ENCODE results near the gene HPD. TPM values are rescaled to one million over a fixed set of nuclear protein-coding genes. Genes with fewer than 3 reads are reported as not detected.

HPD gene
- polyA plus RNA-seq, 3 donors = 0.91 to 4.5 (median 3.5) TPM

GRCh38 chr12:121816925-121817647, 41.6 kb downstream of the HPD start:
- 94 to 96% (median 94%) methylated on average over 34 to 47 of the region's 47 CpGs for WGBS, 3 donors
- H3K27ac ChIP-seq (ENCODE audit: low read depth, low read length) = no peak overlapping the region

- WGBS, 3 donors = 87 to 93% (median 88%) methylated on average over 8 of the region's 8 CpGs
- H3K27ac ChIP-seq (ENCODE audit: low read depth, low read length) = no peak overlapping the region
Observed at GRCh38 chr12:121815263-121815662, 43.4 kb downstream of the HPD start.

GRCh38 chr12:121814429-121815119, 44.1 kb downstream of the HPD start:
- no peak overlapping the region for H3K27ac ChIP-seq (ENCODE audit: low read depth, low read length)
- 92 to 95% (median 93%) methylated on average over 27 to 31 of the region's 31 CpGs for WGBS, 3 donors

- 87 to 97% (median 88%) methylated on average over 7 to 13 of the region's 14 CpGs for WGBS, 3 donors
Observed at GRCh38 chr12:121813951-121814350, 44.7 kb downstream of the HPD start.

GRCh38 chr12:121812921-121813896, 45.5 kb downstream of the HPD start:
- H3K27ac ChIP-seq (ENCODE audit: low read depth, low read length) = no peak overlapping the region
- WGBS, 3 donors = 26 to 42% (median 33%) methylated on average over 25 of the region's 25 CpGs

More at GRCh38 chr12:121813951-121814350, 44.7 kb downstream of the HPD start:
- H3K27ac ChIP-seq (ENCODE audit: low read depth, low read length) = no peak overlapping the region

GRCh38 chr12:121812320-121812871, 46.3 kb downstream of the HPD start:
- no peak overlapping the region for H3K27ac ChIP-seq (ENCODE audit: low read depth, low read length)
- 13 to 20% (median 18%) methylated on average over 16 to 26 of the region's 26 CpGs for WGBS, 3 donors

- WGBS, 3 donors = 3 to 6% (median 5%) methylated on average over 39 to 46 of the region's 46 CpGs
Observed at GRCh38 chr12:121811434-121812319, 47.0 kb downstream of the HPD start.

GRCh38 chr12:121810833-121811433, 47.7 kb downstream of the HPD start:
- WGBS, 3 donors = 48 to 56% (median 53%) methylated on average over 6 of the region's 6 CpGs

More at GRCh38 chr12:121811434-121812319, 47.0 kb downstream of the HPD start:
- H3K27ac ChIP-seq (ENCODE audit: low read depth, low read length) = no peak overlapping the region

GRCh38 chr12:121810234-121810817, 48.3 kb downstream of the HPD start:
- no peak overlapping the region for H3K27ac ChIP-seq (ENCODE audit: low read depth, low read length)
- WGBS, 3 donors = 81 to 85% (median 82%) methylated on average over 26 to 33 of the region's 33 CpGs

More at GRCh38 chr12:121810833-121811433, 47.7 kb downstream of the HPD start:
- H3K27ac ChIP-seq (ENCODE audit: low read depth, low read length) = no peak overlapping the region

GRCh38 chr12:121809712-121810116, 48.9 kb downstream of the HPD start:
- 76 to 93% (median 93%) methylated on average over 27 of the region's 27 CpGs for WGBS, 3 donors
- no peak overlapping the region for H3K27ac ChIP-seq (ENCODE audit: low read depth, low read length)

- WGBS, 3 donors = 89 to 93% (median 89%) methylated on average over 8 of the region's 8 CpGs
- H3K27ac ChIP-seq (ENCODE audit: low read depth, low read length) = no peak overlapping the region
Observed at GRCh38 chr12:121808623-121809022, 50.0 kb downstream of the HPD start.

- 79 to 81% (median 80%) methylated on average over 14 of the region's 14 CpGs for WGBS, 3 donors
- no peak overlapping the region for H3K27ac ChIP-seq (ENCODE audit: low read depth, low read length)
Observed at GRCh38 chr12:121807642-121808347, 50.9 kb downstream of the HPD start.

GRCh38 chr12:121806546-121807423, 51.9 kb downstream of the HPD start:
- WGBS, 3 donors = 13 to 52% (median 47%) methylated on average over 20 to 21 of the region's 21 CpGs

GRCh38 chr12:121806009-121806545, 52.6 kb downstream of the HPD start:
- H3K27ac ChIP-seq (ENCODE audit: low read depth, low read length) = no peak overlapping the region
- 3 to 8% (median 7%) methylated on average over 15 to 16 of the region's 16 CpGs for WGBS, 3 donors

More at GRCh38 chr12:121806546-121807423, 51.9 kb downstream of the HPD start:
- H3K27ac ChIP-seq (ENCODE audit: low read depth, low read length) = no peak overlapping the region

All from adipose tissue (tissue), 3 donors.